Activated CD4-positive, alpha-beta T cell treated with anti-CD3 and anti-CD28 coated beads, Interleukin-2, Interleukin-6, amounts not matched to agents 100 ng/mL and 50 ng/mL, durations not matched to agents 16 hours and 8 hours (primary cell): ENCODE results near the gene FOXO3.

ENCODE experiments used
- DNase-seq: peaks from one replicate; pipeline ENCODE4 v3.0.0-alpha.2; 2020

FOXO3 gene

DNA sequence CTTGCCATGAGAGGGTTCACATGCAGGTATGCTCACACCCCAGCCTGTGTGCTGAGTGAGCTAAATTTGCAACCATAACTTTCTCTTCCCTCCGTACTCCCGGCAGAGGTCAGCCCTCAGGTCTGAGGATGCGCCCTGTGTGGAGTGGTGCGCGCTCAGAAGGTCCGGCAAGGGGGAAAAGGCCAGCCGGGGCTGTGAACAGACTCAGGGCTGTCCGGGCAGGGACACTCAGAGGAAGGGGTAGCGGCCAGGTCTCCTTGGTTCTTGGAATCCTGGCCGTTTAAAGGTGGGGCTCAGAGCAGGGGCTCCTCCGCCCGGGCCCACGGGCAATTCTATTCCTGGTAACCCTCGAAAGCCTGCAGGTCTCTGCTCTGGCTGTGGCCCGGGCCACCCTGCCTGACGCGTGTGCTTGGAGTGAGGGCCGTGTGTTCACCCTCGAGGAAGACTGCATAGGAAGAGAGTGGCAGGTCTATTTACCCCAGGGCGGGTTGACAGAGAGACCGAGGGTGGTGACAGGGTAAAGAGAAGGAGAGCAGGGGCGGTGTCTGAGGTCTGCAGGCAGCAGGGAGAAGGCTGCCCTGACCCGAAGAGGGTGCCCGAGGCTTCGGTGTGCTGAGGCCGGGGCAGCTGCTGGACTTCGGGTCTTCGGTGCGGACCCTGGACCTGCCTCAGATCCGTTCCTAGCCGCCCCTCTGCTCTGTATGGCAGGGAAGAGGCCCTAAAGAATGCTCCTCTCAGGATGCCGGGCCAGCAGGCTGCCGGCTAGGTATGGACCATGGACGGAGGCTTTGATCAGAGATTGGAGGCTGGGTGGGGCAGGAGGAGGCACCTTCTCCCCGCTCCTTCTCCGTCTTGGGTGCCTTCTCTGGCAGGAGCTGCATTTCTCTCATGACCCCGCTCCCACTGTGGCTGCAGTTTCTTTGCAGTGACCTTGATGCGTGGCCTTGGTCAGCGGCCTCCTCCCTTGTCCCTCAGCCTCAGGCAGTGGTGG lies 156.4 kb downstream of the FOXO3 start:
- DNase-seq: no peak

DNA sequence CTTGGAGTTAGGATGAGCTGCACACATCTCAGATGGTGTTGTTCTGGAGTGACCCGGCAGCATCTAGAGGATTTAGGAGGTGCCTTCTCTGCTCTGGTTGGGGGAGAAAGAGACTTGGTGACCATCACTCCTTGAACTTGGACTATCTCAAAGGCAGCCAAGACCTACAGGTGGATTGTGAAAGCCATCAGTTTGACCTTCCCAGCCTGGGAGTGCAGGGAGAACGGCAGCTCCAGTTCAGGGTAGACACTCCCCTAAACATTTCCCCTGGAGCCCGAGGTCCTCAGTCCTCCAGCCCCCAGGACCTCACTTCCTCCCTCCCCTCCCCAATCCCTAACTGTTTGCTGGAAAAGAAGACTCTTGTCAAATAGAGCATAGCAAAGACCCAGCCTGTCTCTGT lies 158.8 kb downstream of the FOXO3 start:
- no peak for DNase-seq

DNA sequence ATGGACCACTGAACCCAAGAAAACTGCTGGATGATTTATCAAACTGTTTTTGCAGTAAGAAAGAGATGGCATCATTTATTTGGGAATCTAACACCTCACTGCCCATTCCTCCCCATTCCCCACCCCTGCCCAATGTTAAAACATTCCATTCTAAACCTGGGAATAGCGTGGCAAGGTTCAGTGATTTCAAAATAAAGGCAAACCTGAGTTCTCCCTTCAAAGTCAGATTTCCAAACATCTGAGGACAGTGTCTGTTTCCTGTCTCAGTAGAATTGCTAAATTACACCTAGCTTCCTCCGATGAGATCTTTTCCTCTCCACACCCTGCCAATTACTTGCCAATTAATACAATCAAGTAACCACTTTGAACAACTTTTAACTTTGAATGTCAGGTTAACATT lies 160.1 kb downstream of the FOXO3 start:
- DNase-seq: no peak

DNA sequence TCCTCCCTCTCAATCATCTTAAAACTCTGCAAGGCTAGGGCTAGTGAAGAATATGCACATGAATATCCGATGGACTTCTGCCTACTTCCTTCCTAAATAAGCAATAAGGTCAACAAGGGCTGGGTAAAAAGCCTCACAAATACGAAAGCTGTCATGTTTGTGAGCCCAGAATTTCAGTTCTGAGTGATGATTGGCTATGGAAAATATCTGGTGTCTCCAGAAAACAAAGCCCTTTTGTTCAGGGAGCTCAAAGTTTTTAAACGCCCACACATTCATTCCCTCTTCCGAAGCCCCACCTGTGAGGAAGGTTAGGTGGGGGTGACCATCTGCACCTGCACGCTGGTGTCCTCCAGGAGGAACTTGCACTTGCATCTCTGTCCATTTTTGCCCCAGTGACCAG lies 160.6 kb downstream of the FOXO3 start:
- DNase-seq: no peak

DNA sequence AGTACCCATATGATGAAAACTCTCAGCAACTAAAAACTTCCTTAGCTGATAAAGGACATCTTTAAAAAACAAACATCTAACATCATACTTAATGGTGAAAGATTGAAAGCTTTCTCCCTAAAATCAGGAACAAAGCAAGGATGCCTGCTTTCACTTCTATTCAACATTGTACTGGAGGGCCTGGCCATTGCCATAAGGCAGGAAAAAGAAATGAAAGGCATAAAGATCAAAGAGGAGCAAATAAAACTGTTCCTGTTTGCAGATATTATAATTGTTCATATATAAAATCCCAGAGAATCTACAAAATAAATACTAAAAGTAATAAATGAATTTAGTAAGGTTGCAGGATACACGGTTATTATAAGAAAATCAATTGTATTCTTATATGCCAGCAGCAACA lies 162.9 kb downstream of the FOXO3 start:
- DNase-seq: no peak

DNA sequence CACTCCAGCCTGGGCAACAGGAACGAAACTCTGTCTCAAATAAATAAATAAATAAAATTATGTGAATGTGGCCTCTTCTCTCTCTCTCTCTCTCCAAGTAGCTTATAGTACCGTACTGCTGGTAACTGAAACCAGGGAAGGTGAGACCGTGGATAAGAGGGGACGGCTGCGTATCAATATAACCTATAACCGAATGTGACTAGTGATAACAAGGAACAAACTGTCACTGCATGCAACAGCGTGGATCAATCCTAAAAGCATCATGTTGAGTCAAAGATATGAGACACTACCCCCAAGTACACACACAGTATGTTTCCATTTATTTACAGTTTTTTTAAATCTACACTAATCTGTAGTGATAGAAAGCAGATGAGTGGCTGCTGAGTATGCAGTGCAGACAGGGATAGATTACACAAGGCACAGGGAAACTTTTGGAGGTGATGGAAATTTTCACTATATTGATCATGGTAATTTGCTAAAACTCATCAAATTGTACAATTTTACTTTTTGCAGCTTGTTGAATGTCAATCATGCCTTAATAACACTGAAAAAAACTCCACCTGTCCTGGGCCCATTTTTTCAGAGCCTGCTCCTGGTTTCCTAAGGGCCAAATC lies 166.1 kb downstream of the FOXO3 start:
- no peak for DNase-seq

DNA sequence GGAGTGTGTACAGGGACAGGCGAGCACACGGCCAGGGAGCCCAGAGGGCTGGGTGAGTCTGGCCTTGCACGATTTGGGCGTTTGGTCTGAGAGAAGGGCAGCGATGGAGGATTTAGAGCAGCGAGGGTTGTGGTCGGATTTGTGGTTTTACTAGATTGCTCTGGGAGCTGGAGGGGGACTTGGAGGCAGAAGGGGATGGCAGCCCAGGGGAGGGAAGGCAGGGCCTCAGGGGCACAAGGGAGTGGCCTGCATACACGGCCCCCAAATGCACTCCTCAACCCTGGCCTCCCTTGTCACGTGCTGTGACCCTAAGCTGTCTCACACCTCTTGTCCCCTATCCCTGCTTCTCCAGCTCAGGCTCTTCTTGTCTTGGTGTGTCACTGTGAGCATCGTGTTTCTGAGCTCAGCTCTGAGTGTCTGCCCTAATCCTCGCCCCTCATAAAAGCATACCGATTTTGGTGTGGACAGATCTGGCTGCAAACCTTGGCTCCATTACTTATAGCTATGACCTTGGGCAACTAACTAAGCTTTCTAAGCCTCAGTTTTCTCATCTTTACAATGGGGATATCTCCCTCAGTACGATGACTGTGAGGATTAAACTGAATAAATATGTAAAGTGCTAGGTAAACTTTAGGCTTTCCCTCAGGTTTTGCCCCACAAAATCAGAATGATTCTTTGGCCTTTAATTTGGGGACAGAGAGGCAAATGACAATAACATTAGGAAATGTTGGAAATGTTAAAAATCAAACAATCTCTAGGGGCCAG lies 167.4 kb downstream of the FOXO3 start:
- no peak for DNase-seq

DNA sequence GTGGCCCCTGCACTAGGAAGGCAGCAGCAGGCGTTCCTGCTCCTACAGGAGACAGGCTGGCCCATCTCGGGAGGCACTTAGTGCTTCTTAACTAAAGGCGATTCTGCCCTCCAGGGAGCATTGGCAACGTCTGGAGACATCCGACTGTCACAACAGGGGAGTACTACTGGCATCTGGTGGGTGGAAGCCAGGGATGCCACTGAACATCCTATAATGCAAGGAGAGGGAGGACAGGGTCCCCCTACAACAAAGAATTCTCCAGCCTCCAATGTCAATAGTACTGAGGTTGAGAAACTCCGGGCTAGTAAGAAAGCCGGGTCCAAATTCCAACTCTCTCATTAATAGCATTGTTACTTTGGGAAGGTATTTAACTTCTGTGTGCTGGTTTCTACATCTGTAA lies 168.1 kb downstream of the FOXO3 start:
- DNase-seq: no peak

DNA sequence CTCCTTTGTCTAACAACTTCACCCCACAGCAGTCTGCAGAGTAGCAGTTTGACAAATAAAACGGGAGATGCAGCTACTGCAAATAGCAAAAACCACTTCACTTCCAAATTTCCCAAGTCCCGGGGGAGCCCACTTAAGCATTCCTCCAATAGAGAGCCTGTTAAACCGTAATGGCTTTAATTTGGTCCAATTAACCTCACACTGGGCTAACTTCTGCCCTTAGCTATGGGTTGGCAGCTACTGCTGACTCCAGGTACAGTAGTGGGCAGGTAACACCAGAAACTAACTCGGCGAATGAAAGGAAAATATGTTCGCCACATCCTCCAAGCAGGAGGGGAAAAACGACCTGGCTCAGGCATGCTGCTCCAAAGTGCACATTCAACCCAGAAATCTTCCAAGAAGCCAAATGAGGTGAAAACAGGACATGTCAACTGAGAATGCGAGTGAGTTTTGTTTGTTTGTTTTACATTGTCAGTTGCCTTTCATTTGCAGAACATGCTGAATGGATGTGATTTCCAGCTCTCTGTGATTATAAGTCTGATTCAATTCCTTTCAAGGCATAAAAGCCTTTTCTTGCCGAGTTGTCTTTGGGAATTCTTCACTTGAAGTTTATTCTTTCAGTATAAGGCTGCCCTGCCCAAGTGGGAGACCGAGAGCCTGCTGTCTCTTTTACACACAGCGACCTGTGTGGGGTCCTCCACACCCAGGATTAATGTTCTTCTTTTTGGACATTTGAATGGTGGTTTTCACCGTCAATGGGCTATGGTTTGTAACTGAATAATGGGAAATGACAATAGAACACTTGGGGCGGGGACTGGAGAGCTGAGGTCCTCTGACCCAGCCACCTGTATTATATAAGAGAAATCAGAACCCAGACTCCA lies 170.2 kb downstream of the FOXO3 start:
- DNase-seq: no peak

DNA sequence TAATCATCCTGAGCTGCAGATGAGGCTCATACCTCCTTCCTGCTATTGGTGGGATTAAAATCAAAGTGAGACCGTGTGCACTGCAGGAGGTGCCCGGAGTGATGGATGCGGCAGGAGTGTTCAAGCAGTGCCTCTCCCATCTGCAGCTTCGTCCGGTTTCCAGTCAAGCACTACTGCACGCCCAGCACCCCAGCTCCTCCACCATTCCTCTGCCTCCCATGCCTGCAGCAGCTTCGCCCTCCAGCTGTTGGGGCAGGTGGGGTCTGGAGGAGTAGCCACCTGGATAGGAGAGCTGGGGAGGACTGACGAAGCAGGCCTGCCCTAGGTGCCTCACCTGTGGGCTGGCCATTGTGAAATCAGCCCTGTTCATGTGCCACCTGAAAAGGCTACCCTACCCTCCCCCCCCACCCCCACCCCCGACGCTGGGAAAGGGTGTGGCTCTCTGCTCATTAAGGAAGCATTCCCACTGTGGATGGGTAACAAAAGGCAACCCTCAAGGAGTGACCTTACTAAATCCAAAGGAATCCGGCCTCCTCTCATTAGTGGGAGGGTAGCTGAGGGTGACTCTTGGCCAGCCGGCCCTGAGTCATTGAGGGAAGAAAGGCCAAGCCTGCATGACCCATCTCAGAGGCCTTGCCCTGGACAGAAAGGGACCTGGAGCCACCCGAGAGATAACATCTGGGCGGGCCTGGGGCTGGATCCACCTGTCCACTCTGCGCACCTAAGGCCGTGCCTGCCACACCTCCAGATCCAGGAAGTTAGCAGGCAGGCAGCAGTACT lies 171.6 kb downstream of the FOXO3 start:
- DNase-seq: no peak

DNA sequence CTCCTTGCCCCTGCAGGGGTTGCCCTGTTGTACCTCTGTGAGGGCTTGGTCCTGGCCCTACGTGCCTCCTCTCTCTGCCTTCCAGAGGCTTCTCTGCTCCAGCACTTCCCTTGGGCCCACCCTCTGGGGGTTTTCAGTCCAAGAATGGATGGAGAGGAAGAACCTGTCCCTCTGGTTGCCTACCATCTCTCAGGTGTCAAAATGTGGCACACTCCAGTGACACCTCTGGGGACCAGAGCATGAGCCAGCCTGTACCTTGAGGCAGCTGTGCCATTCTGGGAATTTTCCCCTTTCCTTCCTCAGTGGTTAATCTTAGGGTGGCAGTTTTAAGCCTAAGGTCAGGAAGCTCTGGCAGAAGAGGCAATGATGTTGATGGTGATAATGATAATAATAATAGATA lies 172.3 kb downstream of the FOXO3 start:
- DNase-seq: no peak

DNA sequence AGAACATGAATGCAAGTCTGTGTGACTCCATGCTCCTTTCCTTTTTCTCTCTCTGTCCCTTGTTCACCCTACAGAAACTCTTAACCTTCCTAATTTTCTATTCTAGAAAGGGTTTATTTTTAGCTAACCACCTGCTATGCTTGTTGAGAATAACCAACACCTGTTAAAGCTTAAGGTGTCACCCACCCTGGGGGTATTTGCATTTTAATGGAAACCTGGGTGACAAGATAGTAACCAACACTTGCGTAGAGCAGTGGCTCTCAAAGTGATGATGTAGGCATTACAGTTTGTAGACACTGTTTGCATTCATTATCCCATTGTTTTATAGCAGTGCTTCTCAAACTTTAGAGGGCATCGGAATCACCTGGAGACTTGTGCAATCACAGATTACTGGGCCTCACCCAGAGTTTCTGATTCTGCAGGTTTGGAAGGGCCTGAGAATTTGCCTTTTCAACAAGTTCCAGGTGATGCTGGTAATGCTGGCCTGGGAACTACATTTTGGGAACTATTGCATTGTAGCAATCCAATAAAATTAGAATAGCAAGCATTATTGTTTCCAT lies 173.1 kb downstream of the FOXO3 start:
- no peak for DNase-seq
